SU-DHL-6 (cell line): Measurements from ENCODE around the gene ADNP2.

Experiments used
- EZH2phosphoT487 ChIP-seq: fragments of 200-600 bp; sonication (generic), shearing (Covaris generic); conservative IDR thresholded peaks from 2 replicates; pipeline ENCODE4 v1.6.1; 2018; ENCODE audit warnings: mild to moderate bottlenecking, antibody characterized with exemption, low read length, moderate library complexity, mixed read lengths
- TF ChIP-seq, protein P1 (sequence below): fragments of 200-600 bp; sonication (generic); IDR thresholded peaks from one replicate; pipeline ENCODE4 v1.5.1; 2017; ENCODE audit warnings: antibody characterized with exemption, mild to moderate bottlenecking, low read length, moderate library complexity; ENCODE audit not compliant: insufficient read depth, poor library complexity, severe bottlenecking

DNA sequence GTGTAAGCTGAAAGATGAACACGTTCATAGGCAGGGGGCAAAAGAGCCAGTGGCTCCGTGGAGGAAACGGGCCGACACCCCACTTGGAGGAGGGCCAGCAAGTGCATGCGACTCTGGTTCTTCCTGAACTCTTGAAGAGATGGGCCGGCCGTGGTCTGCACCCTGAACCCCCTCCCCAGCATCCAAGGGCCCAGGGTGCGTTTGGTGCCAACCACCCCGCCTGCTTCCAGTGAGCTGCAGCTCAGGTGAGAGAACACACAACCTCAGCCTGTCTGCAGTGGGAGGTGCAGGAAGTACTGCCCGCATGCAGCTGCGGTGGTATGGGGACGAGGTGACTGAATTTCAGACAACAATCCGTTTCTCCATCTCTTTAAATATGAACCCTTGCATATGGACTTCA lies 58.9 kb downstream of the ADNP2 start:
- TF ChIP-seq, protein P1, sequence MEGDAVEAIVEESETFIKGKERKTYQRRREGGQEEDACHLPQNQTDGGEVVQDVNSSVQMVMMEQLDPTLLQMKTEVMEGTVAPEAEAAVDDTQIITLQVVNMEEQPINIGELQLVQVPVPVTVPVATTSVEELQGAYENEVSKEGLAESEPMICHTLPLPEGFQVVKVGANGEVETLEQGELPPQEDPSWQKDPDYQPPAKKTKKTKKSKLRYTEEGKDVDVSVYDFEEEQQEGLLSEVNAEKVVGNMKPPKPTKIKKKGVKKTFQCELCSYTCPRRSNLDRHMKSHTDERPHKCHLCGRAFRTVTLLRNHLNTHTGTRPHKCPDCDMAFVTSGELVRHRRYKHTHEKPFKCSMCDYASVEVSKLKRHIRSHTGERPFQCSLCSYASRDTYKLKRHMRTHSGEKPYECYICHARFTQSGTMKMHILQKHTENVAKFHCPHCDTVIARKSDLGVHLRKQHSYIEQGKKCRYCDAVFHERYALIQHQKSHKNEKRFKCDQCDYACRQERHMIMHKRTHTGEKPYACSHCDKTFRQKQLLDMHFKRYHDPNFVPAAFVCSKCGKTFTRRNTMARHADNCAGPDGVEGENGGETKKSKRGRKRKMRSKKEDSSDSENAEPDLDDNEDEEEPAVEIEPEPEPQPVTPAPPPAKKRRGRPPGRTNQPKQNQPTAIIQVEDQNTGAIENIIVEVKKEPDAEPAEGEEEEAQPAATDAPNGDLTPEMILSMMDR, result no peak
- TF ChIP-seq EZH2phosphoT487, result no peak
